Nephron progenitor cell (in vitro differentiated cells): ENCODE measurements around the gene TSC22D3.

Source experiments
- DNase-seq: peaks from one replicate; pipeline ENCODE4 v3.0.0; 2021
- H3K27ac Mint-ChIP-seq: 2 replicates; pipeline ENCODE4 v1.8.0; 2021; ENCODE audit warnings: mild to moderate bottlenecking, moderate library complexity, mixed read lengths
- H3K27me3 Mint-ChIP-seq: 2 replicates; pipeline ENCODE4 v1.8.0; 2021; ENCODE audit warnings: mild to moderate bottlenecking, low read depth, mixed read lengths; ENCODE audit not compliant: poor library complexity
- H3K36me3 Mint-ChIP-seq: 2 replicates; pipeline ENCODE4 v1.8.0; 2021; ENCODE audit warnings: low read depth, mixed read lengths
- H3K4me1 Mint-ChIP-seq: 2 replicates; pipeline ENCODE4 v1.8.0; 2021; ENCODE audit warnings: mixed read lengths
- H3K4me3 Mint-ChIP-seq: 2 replicates; pipeline ENCODE4 v1.8.0; 2021; ENCODE audit warnings: mild to moderate bottlenecking, moderate library complexity, mixed read lengths
- H3K9me3 Mint-ChIP-seq: 2 replicates; pipeline ENCODE4 v1.8.0; 2021; ENCODE audit warnings: mild to moderate bottlenecking, moderate library complexity, mixed read lengths
- CTCF ChIP-seq: fragments of 200-600 bp; sonication (generic); IDR thresholded peaks from 2 replicates; pipeline ENCODE4 v1.5.0; 2021; ENCODE audit warnings: antibody characterized with exemption

TSC22D3 gene

GRCh38 chrX:107677909-107678308 lies 97.7 kb downstream of the TSC22D3 start:
- Mint-ChIP-seq H3K27me3 (peaks cover 29% of the 10 kb centered on the region), H3K36me3 (no peaks in the 10 kb centered on the region), H3K4me3 (no peak overlapping the region), H3K9me3 (peaks cover 58% of the 10 kb centered on the region), H3K4me1 (peaks cover 67% of the 10 kb centered on the region), H3K27ac (peak overlapping the region; percentile 29)
- TF ChIP-seq CTCF: no peak
- DNase-seq: no peak

- no peak for DNase-seq
- peak overlapping the region; percentile 78 for H3K4me3 Mint-ChIP-seq
- H3K36me3 Mint-ChIP-seq: no peaks in the 10 kb centered on the region
- H3K4me1 Mint-ChIP-seq: peaks cover 63% of the 10 kb centered on the region
- H3K9me3 Mint-ChIP-seq: peaks cover 55% of the 10 kb centered on the region
- no peak overlapping the region for H3K27ac Mint-ChIP-seq
- H3K27me3 Mint-ChIP-seq: peaks cover 29% of the 10 kb centered on the region
- no peak for TF ChIP-seq CTCF
Observed at GRCh38 chrX:107677501-107677901, 98.1 kb downstream of the TSC22D3 start.

- TF ChIP-seq CTCF: no peak
- Mint-ChIP-seq H3K4me3 (peak overlapping the region; percentile 78), H3K27ac (no peak overlapping the region), H3K9me3 (peaks cover 54% of the 10 kb centered on the region), H3K4me1 (peaks cover 63% of the 10 kb centered on the region), H3K27me3 (peaks cover 29% of the 10 kb centered on the region), H3K36me3 (no peaks in the 10 kb centered on the region)
- DNase-seq: peak; percentile 61
Observed at GRCh38 chrX:107676559-107677378, 98.8 kb downstream of the TSC22D3 start.

GRCh38 chrX:107675823-107676555 lies 99.6 kb downstream of the TSC22D3 start:
- Mint-ChIP-seq H3K36me3 (no peaks in the 10 kb centered on the region), H3K27me3 (peaks cover 25% of the 10 kb centered on the region), H3K9me3 (peaks cover 52% of the 10 kb centered on the region), H3K27ac (no peak overlapping the region), H3K4me1 (peaks cover 61% of the 10 kb centered on the region), H3K4me3 (peak overlapping the region; percentile 78)
- no peak for DNase-seq
- no peak for TF ChIP-seq CTCF

- H3K4me1 Mint-ChIP-seq: peaks cover 56% of the 10 kb centered on the region
- no peaks in the 10 kb centered on the region for H3K36me3 Mint-ChIP-seq
- no peak for DNase-seq
- H3K27me3 Mint-ChIP-seq: peaks cover 22% of the 10 kb centered on the region
- H3K9me3 Mint-ChIP-seq: peaks cover 47% of the 10 kb centered on the region
- TF ChIP-seq CTCF: no peak
- no peak overlapping the region for H3K27ac Mint-ChIP-seq
- H3K4me3 Mint-ChIP-seq: peak overlapping the region; percentile 57
Observed at GRCh38 chrX:107675365-107675654, 100.3 kb downstream of the TSC22D3 start.
